Measurements from ENCODE around the gene MLH3. TPM values are rescaled to one million over a fixed set of nuclear protein-coding genes. Genes with fewer than 3 reads are reported as not detected.

Gene MLH3
- polyA plus RNA-seq, 1 of the 3 experiments (the other 2 are of a cell fraction) = 3.8 TPM

DNA sequence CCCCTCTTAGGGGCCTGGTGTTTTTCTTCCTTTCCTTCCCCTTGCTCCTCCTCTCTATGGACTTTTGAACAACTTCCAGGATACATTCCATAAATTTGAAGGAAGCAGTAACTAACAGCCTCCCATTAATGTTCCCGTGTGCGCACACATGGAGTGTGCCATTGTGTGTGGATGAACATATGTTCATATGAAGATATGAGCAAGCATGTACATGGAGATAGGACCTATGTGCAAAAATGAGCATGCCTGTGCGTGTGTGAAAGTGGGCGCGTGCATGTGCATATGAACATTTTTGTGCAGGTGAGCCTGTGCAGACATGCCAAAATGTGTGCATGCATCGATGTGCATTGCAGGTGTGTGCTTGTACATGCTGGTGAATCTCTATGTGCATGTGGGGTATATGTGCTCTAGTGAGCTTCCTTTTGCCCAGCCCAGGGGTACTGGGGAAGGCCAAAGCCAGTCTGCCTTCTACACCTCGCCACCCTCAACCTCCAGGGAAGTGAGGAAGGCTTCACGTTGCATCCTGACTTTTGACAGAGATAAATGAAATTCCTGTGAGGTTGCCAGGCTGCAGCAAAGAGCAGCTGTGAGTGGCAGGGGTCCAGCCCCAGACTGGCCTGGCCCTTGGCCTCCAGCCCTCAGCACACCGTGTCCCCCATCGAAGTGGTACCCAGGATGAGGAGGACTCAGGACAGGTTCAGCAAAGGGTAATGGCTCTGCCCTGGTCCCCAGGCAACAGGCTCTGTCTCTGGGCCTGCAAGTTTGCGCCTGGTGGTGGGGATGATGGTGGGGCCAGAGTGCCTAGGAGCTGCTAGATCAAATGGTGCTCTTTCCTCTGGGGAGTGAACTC, 74.8 kb downstream of the MLH3 start:
- no peaks in the 10 kb centered on the region for H3F3A ChIP-seq (replicated peaks; ENCODE audit: insufficient read depth)
- H3K4me2 ChIP-seq = no peak overlapping the region
- no peaks in the 10 kb centered on the region for H3K27me3 ChIP-seq (ENCODE audit: insufficient read depth)
- no peak for DNase-seq
- WGBS (ENCODE audit: low lambda C conversion rate) = 88% methylated on average over 9 of the region's 11 CpGs
- no peak overlapping the region for H3K4me3 ChIP-seq (ENCODE audit: low read depth in 2 of 2, low read length in 1 of 2)
- H4K20me1 ChIP-seq (ENCODE audit: insufficient read depth) = no peaks in the 10 kb centered on the region
- H3K36me3 ChIP-seq (replicated peaks in 1 of 2; ENCODE audit: control insufficient read depth in 1 of 2, insufficient read depth in 2 of 2, low read length in 1 of 2) = no peaks in the 10 kb centered on the region
- no peak for TF ChIP-seq FOXM1 (IDR thresholded peaks at IDR 0.05; ENCODE audit: low read depth)
- no peak for TF ChIP-seq NFIC (IDR thresholded peaks at IDR 0.05; ENCODE audit: borderline replicate concordance)
- TF ChIP-seq, protein P1, sequence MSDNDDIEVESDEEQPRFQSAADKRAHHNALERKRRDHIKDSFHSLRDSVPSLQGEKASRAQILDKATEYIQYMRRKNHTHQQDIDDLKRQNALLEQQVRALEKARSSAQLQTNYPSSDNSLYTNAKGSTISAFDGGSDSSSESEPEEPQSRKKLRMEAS (IDR thresholded peaks at IDR 0.05; ENCODE audit: low read depth) = no peak
- TF ChIP-seq, protein P2, sequence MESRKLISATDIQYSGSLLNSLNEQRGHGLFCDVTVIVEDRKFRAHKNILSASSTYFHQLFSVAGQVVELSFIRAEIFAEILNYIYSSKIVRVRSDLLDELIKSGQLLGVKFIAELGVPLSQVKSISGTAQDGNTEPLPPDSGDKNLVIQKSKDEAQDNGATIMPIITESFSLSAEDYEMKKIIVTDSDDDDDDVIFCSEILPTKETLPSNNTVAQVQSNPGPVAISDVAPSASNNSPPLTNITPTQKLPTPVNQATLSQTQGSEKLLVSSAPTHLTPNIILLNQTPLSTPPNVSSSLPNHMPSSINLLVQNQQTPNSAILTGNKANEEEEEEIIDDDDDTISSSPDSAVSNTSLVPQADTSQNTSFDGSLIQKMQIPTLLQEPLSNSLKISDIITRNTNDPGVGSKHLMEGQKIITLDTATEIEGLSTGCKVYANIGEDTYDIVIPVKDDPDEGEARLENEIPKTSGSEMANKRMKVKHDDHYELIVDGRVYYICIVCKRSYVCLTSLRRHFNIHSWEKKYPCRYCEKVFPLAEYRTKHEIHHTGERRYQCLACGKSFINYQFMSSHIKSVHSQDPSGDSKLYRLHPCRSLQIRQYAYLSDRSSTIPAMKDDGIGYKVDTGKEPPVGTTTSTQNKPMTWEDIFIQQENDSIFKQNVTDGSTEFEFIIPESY (IDR thresholded peaks at IDR 0.05; ENCODE audit: borderline replicate concordance, low read depth) = no peak
- ChIA-PET CTCF (interaction anchor here (0.7 to 1.7 kb wide), 5 partner anchors 12 to 111 kb away, joined by 3 to 5 read pairs (median 4); no protein-coding TSS in a partner anchor), POLR2A (interaction anchor here (1.2 kb wide), 1 partner anchor 13 kb away, joined by 4 read pairs; no protein-coding TSS in a partner anchor)
- H3K27ac ChIP-seq (ENCODE audit: low read depth in 2 of 2, low read length in 1 of 2) = no peak overlapping the region; a peak in 1 of 4 replicates
- H3K9ac ChIP-seq = no peak overlapping the region
- peaks cover 30 to 85% of the 10 kb centered on the region in 2 experiments; a peak in 3 of 4 replicates for H3K4me1 ChIP-seq (ENCODE audit: control insufficient read depth in 1 of 2, insufficient read depth in 2 of 2, low read depth in 1 of 2, low read length in 1 of 2)
- H3K9me2 ChIP-seq = no peaks in the 10 kb centered on the region
- H3K79me2 ChIP-seq (ENCODE audit: insufficient read depth) = no peaks in the 10 kb centered on the region
- no peak overlapping the region for H2AFZ ChIP-seq (ENCODE audit: low read depth)
- H3K9me3 ChIP-seq = no peaks in the 10 kb centered on the region

DNA sequence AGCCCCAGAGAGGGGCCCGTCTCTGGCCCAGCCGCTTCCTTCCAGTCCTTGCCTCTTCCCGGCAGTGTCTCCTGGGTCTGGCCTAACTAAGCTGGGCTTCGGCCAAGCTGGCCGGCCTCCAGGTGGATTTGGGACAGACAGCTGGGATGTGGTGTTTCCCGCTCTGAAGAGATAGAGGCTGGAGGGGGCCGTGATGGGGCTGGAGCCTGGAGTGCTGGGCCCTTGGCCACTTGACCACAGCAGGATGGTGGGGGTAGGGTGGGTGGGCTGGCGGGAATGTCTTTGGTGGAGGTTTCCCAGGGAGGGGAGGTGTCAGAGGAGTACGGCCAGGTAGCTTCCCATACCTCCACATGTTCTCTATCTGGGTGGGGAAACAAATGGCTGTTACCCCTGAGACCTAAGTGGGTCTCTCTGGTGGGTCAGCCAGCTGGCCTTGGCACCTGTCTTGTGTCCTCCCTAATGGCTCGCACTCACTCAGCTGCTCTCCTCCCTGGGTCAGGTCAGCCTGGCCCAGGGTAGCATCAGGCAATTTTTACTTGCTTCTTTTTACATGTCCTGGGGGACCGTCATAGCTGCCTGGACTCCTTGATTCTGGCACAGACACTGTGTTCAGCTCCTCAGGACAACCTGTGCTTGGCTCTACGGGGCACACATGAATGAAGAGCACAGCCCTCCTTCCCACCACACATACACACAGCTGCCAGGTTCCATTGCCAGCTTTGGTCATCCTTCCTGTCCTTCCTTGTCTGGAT, 76.0 kb downstream of the MLH3 start:
- Histone ChIP-seq H3K4me1 (ENCODE audit: control insufficient read depth in 1 of 2, insufficient read depth in 2 of 2, low read depth in 1 of 2, low read length in 1 of 2) (peaks cover 17 to 73% of the 10 kb centered on the region in 2 experiments; a peak in 3 of 4 replicates), H3K27ac (ENCODE audit: low read depth in 2 of 2, low read length in 1 of 2) (peak overlapping the region in 1 of 2 experiments; percentile 43; a peak in 1 of 4 replicates), H3K79me2 (ENCODE audit: insufficient read depth) (no peaks in the 10 kb centered on the region), H3K9me2 (no peaks in the 10 kb centered on the region), H3F3A (replicated peaks; ENCODE audit: insufficient read depth) (no peaks in the 10 kb centered on the region), H3K4me2 (no peak overlapping the region), H3K9ac (no peak overlapping the region), H3K9me3 (no peaks in the 10 kb centered on the region), H3K36me3 (replicated peaks in 1 of 2; ENCODE audit: control insufficient read depth in 1 of 2, insufficient read depth in 2 of 2, low read length in 1 of 2) (no peaks in the 10 kb centered on the region), H4K20me1 (ENCODE audit: insufficient read depth) (no peaks in the 10 kb centered on the region), H3K4me3 (ENCODE audit: low read depth in 2 of 2, low read length in 1 of 2) (no peak overlapping the region), H3K27me3 (ENCODE audit: insufficient read depth) (no peaks in the 10 kb centered on the region), H2AFZ (ENCODE audit: low read depth) (no peak overlapping the region)
- ChIA-PET POLR2A (interaction anchor here (0.9 to 1.2 kb wide), 4 partner anchors 11 to 36 kb away, joined by 3 read pairs; no protein-coding TSS in a partner anchor), CTCF (interaction anchor here (0.6 to 1.7 kb wide), 5 partner anchors 14 to 97 kb away, joined by 3 to 5 read pairs (median 3); partner anchors contain the start of gene RPS6KL1)
- WGBS (ENCODE audit: low lambda C conversion rate) = 83% methylated on average over 3 of the region's 12 CpGs
- DNase-seq = no peak
- TF ChIP-seq, protein P3, sequence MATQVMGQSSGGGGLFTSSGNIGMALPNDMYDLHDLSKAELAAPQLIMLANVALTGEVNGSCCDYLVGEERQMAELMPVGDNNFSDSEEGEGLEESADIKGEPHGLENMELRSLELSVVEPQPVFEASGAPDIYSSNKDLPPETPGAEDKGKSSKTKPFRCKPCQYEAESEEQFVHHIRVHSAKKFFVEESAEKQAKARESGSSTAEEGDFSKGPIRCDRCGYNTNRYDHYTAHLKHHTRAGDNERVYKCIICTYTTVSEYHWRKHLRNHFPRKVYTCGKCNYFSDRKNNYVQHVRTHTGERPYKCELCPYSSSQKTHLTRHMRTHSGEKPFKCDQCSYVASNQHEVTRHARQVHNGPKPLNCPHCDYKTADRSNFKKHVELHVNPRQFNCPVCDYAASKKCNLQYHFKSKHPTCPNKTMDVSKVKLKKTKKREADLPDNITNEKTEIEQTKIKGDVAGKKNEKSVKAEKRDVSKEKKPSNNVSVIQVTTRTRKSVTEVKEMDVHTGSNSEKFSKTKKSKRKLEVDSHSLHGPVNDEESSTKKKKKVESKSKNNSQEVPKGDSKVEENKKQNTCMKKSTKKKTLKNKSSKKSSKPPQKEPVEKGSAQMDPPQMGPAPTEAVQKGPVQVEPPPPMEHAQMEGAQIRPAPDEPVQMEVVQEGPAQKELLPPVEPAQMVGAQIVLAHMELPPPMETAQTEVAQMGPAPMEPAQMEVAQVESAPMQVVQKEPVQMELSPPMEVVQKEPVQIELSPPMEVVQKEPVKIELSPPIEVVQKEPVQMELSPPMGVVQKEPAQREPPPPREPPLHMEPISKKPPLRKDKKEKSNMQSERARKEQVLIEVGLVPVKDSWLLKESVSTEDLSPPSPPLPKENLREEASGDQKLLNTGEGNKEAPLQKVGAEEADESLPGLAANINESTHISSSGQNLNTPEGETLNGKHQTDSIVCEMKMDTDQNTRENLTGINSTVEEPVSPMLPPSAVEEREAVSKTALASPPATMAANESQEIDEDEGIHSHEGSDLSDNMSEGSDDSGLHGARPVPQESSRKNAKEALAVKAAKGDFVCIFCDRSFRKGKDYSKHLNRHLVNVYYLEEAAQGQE (IDR thresholded peaks at IDR 0.05; ENCODE audit: low read depth, low read length) = no peak
- TF ChIP-seq TEAD4 (IDR thresholded peaks at IDR 0.05; ENCODE audit: borderline replicate concordance, insufficient read depth) (no peak), GATA2 (CRISPR knock-in tag; IDR thresholded peaks at IDR 0.05) (no peak), NRF1 (IDR thresholded peaks at IDR 0.05; ENCODE audit: low read depth, low read length) (no peak), SIN3A (IDR thresholded peaks at IDR 0.05; ENCODE audit: borderline replicate concordance, low read depth, low read length) (no peak), RXRA (IDR thresholded peaks at IDR 0.05; ENCODE audit: borderline replicate concordance, low read depth) (no peak)
- TF ChIP-seq, protein P4, sequence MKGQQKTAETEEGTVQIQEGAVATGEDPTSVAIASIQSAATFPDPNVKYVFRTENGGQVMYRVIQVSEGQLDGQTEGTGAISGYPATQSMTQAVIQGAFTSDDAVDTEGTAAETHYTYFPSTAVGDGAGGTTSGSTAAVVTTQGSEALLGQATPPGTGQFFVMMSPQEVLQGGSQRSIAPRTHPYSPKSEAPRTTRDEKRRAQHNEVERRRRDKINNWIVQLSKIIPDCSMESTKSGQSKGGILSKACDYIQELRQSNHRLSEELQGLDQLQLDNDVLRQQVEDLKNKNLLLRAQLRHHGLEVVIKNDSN (IDR thresholded peaks at IDR 0.05; ENCODE audit: borderline replicate concordance, low read depth) = no peak
- TF ChIP-seq, protein P5, sequence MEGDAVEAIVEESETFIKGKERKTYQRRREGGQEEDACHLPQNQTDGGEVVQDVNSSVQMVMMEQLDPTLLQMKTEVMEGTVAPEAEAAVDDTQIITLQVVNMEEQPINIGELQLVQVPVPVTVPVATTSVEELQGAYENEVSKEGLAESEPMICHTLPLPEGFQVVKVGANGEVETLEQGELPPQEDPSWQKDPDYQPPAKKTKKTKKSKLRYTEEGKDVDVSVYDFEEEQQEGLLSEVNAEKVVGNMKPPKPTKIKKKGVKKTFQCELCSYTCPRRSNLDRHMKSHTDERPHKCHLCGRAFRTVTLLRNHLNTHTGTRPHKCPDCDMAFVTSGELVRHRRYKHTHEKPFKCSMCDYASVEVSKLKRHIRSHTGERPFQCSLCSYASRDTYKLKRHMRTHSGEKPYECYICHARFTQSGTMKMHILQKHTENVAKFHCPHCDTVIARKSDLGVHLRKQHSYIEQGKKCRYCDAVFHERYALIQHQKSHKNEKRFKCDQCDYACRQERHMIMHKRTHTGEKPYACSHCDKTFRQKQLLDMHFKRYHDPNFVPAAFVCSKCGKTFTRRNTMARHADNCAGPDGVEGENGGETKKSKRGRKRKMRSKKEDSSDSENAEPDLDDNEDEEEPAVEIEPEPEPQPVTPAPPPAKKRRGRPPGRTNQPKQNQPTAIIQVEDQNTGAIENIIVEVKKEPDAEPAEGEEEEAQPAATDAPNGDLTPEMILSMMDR (IDR thresholded peaks at IDR 0.05) = no peak
- TF ChIP-seq, protein P6, sequence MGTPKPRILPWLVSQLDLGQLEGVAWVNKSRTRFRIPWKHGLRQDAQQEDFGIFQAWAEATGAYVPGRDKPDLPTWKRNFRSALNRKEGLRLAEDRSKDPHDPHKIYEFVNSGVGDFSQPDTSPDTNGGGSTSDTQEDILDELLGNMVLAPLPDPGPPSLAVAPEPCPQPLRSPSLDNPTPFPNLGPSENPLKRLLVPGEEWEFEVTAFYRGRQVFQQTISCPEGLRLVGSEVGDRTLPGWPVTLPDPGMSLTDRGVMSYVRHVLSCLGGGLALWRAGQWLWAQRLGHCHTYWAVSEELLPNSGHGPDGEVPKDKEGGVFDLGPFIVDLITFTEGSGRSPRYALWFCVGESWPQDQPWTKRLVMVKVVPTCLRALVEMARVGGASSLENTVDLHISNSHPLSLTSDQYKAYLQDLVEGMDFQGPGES (IDR thresholded peaks at IDR 0.05; ENCODE audit: low read depth, low read length) = no peak

All from SK-N-SH (cell line).